DOHH2 (cell line): Measurements from ENCODE around the gene RAB6D.
A peak's percentile ranks its signal among the peaks of the same experiment; 100 is the strongest.
"Not testable (repeated sequence)": the region's sequence is repeated elsewhere in the genome, so short reads cannot be mapped to it uniquely, and the experiment has no call there.

Experiments
- H3F3A ChIP-seq: fragments of 200-600 bp; sonication (generic), shearing (Covaris generic); 2 replicates; pipeline ENCODE4 v1.6.0; 2016; ENCODE audit warnings: antibody characterized with exemption, mild to moderate bottlenecking; ENCODE audit not compliant: control insufficient read depth, insufficient read depth
- H3K27ac ChIP-seq: fragments of 200-600 bp; sonication (generic); 2 replicates; pipeline ENCODE4 v1.5.1; 2014; ENCODE audit warnings: low read depth, mild to moderate bottlenecking, low read length, moderate library complexity
- H3K27me3 ChIP-seq: fragments of 200-600 bp; sonication (generic); 2 replicates; pipeline ENCODE4 v1.6.1; 2014; ENCODE audit warnings: mild to moderate bottlenecking, low read length, mixed read lengths; ENCODE audit not compliant: control insufficient read depth
- H3K36me3 ChIP-seq: fragments of 200-600 bp; sonication (generic); 2 replicates; pipeline ENCODE4 v1.6.1; 2014; ENCODE audit warnings: mild to moderate bottlenecking, low read length, moderate library complexity, mixed read lengths; ENCODE audit not compliant: control insufficient read depth
- H3K4me1 ChIP-seq: fragments of 200-600 bp; sonication (generic); 2 replicates; pipeline ENCODE4 v1.6.1; 2014; ENCODE audit warnings: mild to moderate bottlenecking, low read length, mixed read lengths; ENCODE audit not compliant: control insufficient read depth
- H3K4me2 ChIP-seq: fragments of 200-600 bp; sonication (generic); 2 replicates; pipeline ENCODE4 v1.6.0; 2014; ENCODE audit warnings: mild to moderate bottlenecking, low read length, moderate library complexity
- H3K4me3 ChIP-seq: fragments of 200-600 bp; sonication (generic); 2 replicates; pipeline ENCODE4 v1.5.1; 2014; ENCODE audit warnings: mild to moderate bottlenecking, low read length, mixed read lengths
- H3K79me2 ChIP-seq: fragments of 200-600 bp; sonication (generic); 2 replicates; pipeline ENCODE4 v1.6.1; 2014; ENCODE audit warnings: mild to moderate bottlenecking, low read length, mixed read lengths; ENCODE audit not compliant: control insufficient read depth
- H3K9me2 ChIP-seq: fragments of 200-600 bp; sonication (generic); replicated peaks from 2 replicates; pipeline ENCODE4 v1.6.1; 2014; ENCODE audit warnings: mild to moderate bottlenecking, low read length, mixed read lengths; ENCODE audit not compliant: control insufficient read depth
- H3K9me3 ChIP-seq: fragments of 200-600 bp; sonication (generic); 2 replicates; pipeline ENCODE4 v1.6.1; 2014; ENCODE audit warnings: antibody characterized with exemption, low read length, mixed read lengths; ENCODE audit not compliant: control insufficient read depth, insufficient read depth
- H4K20me1 ChIP-seq: fragments of 200-600 bp; sonication (generic); 2 replicates; pipeline ENCODE4 v1.6.0; 2014; ENCODE audit warnings: low read depth, mild to moderate bottlenecking, antibody characterized with exemption, low read length, moderate library complexity; ENCODE audit not compliant: control insufficient read depth, insufficient read depth
- EZH2phosphoT487 ChIP-seq: fragments of 200-600 bp; sonication (generic); IDR thresholded peaks from 2 replicates; pipeline ENCODE4 v1.6.1; 2017; ENCODE audit warnings: borderline replicate concordance, mild to moderate bottlenecking, antibody characterized with exemption, low read length, moderate library complexity, mixed read lengths
- TF ChIP-seq, protein P1 (sequence below): fragments of 200-600 bp; sonication (generic); IDR thresholded peaks from one replicate; pipeline ENCODE4 v1.5.1; 2014; ENCODE audit warnings: antibody characterized with exemption, mild to moderate bottlenecking, low read depth, low read length; ENCODE audit not compliant: poor library complexity, severe bottlenecking

The RAB6D gene

DNA sequence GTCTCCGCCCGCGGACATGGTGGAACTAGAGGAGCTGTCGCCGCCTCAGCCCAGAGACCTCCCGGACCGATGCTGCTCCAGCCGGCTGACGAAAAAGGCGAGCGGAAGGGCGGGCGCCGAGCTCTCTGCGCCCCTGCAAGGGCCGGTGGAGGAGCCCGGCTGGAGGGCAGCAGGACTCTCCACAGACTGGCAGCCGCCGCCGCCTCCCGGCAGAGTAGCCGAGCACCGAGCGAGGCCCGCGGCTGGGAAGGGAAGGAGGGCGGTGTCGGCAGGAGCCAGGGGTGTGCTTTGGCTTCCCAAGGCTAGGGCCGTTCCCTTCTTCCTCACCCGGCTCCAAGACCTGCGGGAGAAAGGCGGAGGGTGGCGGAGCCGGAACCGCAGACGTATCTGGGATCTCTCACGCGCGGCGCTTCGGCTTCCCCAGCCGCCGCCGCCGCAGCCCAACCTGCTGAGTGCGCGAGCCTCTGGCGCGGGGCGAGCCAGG lies at the start of gene RAB6D:
Gene RAB6D, minus strand, starts transcription at position 466 of the 484 bp plus-strand sequence. Its CDS starts 448 bp downstream, at position 18.
- H3K4me1 ChIP-seq, H3K27me3 ChIP-seq, H3K4me2 ChIP-seq, H3K79me2 ChIP-seq, H3F3A ChIP-seq, H3K9me3 ChIP-seq, H3K36me3 ChIP-seq, H3K27ac ChIP-seq, H3K9me2 ChIP-seq, H4K20me1 ChIP-seq, H3K4me3 ChIP-seq: not testable (repeated sequence)

DNA sequence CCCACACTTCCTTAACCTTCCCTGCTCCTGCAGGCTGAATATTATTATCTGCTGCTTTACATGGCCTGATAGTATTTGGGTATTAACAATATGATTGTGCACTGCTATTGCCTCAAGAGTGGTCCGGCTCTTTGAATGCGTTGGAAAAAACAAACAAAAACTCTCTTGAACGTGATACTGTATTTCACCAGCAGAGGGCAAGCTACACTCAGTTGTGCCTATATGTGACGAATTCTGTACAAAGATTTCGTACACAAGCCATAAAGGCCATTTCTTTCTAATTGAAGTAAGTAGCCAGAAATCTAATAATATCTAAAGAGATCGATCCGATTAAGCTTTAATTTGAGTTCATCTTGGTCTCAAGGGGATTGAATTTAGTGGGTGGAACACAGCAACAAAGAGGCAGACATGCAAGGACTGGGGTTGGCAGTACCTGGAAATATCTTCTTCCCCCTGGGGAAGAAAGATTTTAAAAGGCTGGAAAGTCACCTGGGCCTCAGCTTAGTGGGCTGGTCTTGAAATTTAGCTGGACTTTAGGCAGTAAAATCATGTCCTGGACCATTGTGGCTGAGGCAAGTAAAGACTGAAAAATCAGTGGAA lies 49.3 kb upstream of the RAB6D start:
- TF ChIP-seq, protein P1, sequence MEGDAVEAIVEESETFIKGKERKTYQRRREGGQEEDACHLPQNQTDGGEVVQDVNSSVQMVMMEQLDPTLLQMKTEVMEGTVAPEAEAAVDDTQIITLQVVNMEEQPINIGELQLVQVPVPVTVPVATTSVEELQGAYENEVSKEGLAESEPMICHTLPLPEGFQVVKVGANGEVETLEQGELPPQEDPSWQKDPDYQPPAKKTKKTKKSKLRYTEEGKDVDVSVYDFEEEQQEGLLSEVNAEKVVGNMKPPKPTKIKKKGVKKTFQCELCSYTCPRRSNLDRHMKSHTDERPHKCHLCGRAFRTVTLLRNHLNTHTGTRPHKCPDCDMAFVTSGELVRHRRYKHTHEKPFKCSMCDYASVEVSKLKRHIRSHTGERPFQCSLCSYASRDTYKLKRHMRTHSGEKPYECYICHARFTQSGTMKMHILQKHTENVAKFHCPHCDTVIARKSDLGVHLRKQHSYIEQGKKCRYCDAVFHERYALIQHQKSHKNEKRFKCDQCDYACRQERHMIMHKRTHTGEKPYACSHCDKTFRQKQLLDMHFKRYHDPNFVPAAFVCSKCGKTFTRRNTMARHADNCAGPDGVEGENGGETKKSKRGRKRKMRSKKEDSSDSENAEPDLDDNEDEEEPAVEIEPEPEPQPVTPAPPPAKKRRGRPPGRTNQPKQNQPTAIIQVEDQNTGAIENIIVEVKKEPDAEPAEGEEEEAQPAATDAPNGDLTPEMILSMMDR, result peak; percentile 79
- no peak for TF ChIP-seq EZH2phosphoT487
- Histone ChIP-seq H3K4me2 (peak overlapping the region; percentile 3; the same call in 1 of the 2 replicates), H3K4me1 (peaks cover 7% of the 10 kb centered on the region; the same call in 1 of the 2 replicates), H3K9me2 (no peaks in the 10 kb centered on the region), H3K27me3 (peaks cover 10% of the 10 kb centered on the region), H3K36me3 (no peaks in the 10 kb centered on the region), H3K27ac (no peak overlapping the region), H3K4me3 (no peak overlapping the region), H4K20me1 (no peaks in the 10 kb centered on the region), H3K9me3 (no peaks in the 10 kb centered on the region), H3F3A (no peaks in the 10 kb centered on the region), H3K79me2 (no peaks in the 10 kb centered on the region)

DNA sequence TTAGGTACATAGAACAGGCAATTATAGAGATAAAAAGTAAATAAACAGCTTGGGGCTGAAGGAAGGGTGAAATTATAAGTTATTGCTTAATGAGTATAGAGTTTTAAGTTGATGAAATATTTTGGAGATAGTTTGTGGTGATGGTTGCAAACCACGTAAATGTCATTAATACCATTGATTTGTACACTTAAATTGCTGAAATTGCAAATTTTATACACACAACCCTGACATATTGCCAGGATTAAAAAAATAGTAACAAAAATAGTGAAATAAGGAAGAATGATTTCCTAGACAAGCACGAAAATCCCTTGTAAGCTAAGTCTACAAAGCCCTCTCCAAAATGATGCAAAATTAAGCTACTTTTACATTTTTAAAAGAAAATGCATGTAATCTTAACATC lies 46.2 kb upstream of the RAB6D start:
- H3K4me2 ChIP-seq, result no peak overlapping the region
- no peaks in the 10 kb centered on the region for H3K36me3 ChIP-seq
- no peaks in the 10 kb centered on the region for H4K20me1 ChIP-seq
- H3F3A ChIP-seq, result no peaks in the 10 kb centered on the region
- H3K9me3 ChIP-seq, result no peaks in the 10 kb centered on the region
- H3K9me2 ChIP-seq, result no peaks in the 10 kb centered on the region
- no peaks in the 10 kb centered on the region for H3K79me2 ChIP-seq
- no peak overlapping the region for H3K4me3 ChIP-seq
- no peak overlapping the region for H3K27ac ChIP-seq
- peaks cover 7% of the 10 kb centered on the region; the same call in 1 of the 2 replicates for H3K4me1 ChIP-seq
- peaks cover 17% of the 10 kb centered on the region for H3K27me3 ChIP-seq
- TF ChIP-seq, protein P1, result no peak
- TF ChIP-seq EZH2phosphoT487, result no peak

DNA sequence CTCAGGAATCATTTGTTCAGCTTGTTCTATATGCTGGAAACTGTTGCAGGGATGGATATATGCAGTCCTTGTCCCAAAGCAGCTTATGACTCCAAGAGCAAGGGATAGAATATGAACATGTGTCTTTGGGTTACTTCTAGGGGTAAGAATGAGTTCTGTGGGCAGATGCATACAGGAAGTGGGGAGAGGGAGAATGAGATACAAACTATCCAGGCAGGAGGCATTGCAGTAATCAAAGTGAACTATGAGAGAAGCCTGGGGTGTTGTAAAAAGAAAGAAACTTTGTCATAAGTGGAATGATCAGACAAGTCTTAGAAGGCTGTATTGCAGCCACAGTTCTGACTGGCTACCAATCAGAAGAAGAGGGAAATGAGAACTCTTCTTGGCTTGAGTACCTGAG lies 44.8 kb upstream of the RAB6D start:
- Histone ChIP-seq H3K27me3 (peaks cover 17% of the 10 kb centered on the region), H3K9me2 (no peaks in the 10 kb centered on the region), H3K79me2 (no peaks in the 10 kb centered on the region), H3F3A (no peaks in the 10 kb centered on the region), H4K20me1 (no peaks in the 10 kb centered on the region), H3K4me2 (no peak overlapping the region), H3K36me3 (no peaks in the 10 kb centered on the region), H3K4me3 (no peak overlapping the region), H3K27ac (no peak overlapping the region), H3K4me1 (peaks cover 7% of the 10 kb centered on the region; the same call in 1 of the 2 replicates), H3K9me3 (no peaks in the 10 kb centered on the region)
- TF ChIP-seq, protein P1, result no peak
- TF ChIP-seq EZH2phosphoT487, result no peak
